NCI-H2196 (cell line): ENCODE results near the gene IL3RA.

Source experiments
- DNase-seq: peaks from one replicate; lab custom pipeline; 2025; ENCODE audit not compliant: unreplicated experiment; lab: John Stamatoyannopoulos, UW

Gene IL3RA

DNA sequence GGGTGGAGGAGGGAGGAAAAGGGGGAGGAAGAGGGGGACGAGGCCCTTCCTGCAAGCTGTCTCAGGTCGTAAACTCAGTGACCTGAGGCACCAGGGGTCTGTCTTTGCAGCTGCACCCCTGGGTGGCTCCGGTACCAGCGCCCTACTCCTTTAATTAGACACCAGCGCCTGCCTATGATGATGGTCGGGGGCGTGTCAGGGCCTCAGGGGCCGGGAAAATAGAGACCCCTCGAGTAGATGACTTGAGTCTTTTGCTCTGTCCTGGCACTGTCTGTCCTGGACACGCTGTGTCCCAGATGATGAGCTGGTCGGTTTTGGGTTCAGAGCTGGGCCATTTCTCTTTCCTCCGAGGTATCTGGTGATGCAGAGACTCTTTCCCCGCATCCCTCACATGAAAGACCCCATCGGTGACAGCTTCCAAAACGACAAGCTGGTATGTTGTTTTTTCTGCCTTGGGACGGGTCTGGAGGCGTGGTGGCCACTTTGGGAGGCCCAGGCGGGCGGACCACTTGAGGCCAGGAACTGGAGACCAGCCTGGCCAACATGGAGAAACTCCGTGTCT, 44.2 kb downstream of the IL3RA start:
- no peak for DNase-seq

DNA sequence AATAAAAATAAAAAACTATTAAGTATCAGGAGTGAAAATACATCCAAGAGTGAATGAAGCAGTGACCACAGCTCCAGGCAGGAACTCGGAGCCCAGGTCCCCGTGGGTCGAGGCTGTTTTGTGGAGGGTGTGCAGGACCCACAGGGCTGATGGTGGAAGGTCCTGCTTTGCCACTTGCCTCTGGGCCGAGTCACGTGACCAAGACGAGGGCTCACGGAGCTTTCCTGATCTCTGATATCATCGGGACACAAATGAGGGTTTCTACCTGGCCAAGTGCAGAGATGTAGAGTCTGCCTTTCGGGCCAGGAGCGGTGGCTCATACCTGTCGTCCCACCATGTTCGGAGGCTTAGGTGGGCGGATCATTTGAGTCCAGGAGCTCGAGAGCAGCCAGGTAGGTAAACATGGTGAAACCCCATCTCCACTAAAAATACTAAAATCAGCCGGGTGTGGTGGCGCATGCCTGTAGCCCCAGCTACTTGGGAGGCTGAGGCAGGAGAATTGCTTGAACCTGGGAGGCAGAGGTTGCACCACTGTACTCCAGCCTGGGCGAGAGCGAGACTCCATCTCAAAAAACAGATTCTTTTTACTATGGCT, 48.2 kb downstream of the IL3RA start:
- DNase-seq, result no peak

DNA sequence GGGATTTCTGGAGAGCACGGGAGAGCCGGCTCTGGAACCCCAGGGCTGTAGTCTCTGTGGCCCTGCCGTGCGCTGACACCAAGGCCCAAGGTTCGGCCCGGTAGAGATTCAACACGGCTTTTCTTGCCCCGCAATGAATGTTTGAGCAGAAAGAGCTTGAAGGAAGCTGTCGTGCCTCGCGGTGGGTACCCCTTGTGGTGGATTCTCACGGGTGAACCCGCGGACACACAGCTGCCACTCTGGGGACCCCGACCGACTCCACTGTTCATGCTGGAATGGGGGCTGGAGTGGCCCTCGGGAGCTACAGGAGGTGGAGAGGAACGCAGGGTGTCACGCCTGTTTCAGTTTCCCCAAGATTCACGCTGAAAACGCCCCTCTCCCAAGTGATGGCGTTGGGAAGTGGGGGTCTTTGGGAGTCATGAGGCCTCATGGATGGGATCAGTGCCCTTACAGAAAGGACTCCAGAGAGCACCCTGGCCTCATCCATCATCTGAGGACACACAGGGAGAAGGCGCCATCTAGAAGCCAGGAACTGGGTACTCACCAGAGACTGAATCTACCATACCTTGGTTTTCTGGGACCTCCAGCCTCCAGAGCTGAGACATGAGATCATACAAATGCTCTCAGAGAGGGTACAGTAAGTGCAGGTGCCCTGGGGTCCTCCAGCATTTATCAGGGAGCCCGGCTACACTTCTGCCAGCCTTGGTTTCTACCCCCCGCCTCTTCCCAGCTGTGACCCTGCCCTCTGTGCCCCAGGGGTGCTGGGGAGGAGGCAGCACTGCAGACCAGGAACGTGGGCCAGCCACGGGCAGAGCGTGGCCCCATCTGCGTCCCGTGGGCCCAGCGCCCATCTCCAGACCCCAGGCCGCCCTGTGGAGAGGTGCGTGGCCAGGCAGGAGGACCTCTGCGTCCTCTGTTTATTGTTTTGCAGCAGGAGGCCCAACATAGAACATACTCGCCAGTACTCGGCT, 49.0 kb downstream of the IL3RA start:
- no peak for DNase-seq

DNA sequence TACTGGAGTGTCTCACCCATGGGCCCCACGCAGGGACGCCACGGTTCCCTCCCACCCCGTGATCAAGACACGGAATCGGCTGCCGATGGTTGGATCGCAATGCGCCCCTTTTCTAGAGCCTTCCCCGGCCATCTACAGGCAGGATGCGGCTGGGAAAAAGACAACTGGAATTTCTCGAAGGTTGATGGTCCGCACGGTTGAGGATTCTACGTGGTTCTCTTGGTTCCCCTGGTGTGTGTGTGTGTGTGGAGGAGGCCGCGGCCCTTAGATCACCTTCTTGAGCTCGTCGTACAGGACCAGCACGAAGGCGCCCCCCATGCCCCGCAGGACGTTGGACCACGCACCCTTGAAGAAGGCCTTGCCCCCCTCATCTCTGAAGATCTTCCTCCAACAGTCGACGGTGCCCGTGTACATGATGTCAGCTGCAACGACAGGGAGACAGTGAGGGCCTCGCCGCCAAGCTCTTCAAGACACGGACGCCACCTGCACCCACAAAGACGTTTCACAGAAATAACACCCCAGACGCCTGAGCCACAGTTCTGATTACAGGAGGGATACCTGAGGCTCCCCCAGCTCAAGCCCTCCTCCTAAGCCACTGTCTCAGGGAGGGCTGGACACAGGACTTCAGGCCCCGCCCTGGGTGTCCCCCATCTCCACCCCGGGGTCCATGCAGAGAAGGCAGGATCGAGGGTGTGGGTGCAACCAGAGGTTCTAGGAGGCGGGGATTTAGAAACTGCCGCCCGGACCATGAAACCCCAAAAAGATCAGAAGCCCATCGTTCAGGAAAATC, 49.9 kb downstream of the IL3RA start:
- DNase-seq, result no peak

DNA sequence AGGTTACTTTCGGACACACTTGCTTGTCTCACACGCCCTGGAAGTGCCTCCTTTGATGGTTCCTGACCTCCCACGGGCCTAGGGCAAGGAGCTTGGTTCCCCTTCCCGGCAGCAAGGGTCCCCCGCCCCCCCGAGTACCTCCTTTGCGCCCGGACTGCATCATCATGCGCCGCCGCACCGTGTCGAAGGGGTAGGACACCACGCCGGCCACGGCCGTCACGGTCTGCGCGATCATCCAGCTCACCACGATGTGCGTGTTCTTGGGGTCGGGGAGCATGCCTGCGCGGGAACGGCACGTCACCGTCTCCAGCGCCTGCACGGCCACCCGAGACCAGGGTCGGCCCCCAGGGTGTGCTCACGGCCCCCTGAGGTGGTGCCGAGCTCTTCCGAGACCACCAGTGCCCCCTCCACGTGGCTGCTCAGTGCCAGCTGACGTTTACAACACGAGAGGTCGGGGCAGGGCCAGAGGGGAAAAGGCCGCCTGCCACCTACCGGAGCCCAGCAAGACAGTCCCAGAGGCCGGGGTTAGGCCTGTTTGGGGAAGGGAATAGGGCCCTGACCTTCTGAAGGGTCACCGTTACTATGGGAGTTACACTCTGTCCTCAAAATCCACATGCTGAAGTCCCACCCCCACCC, 50.7 kb downstream of the IL3RA start:
- DNase-seq, result no peak

DNA sequence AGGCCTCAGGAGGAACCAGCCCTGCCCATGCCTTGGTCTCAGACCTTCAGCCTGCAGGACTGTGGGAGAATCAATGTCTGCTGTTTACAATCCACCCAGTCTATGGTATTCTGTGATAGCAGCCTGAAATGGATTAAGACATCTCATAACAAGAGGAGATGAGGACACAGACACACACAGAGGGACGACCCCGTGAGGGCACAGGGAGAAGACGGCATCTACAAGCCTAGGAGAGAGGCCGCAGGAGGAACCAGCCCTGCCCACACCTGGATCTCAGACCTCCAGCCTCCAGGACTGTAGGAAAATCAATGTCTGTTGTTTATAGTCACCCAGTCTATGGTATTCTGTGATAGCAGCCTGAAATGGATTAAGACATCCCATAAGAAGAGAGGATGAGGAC, 52.1 kb downstream of the IL3RA start:
- DNase-seq, result no peak

DNA sequence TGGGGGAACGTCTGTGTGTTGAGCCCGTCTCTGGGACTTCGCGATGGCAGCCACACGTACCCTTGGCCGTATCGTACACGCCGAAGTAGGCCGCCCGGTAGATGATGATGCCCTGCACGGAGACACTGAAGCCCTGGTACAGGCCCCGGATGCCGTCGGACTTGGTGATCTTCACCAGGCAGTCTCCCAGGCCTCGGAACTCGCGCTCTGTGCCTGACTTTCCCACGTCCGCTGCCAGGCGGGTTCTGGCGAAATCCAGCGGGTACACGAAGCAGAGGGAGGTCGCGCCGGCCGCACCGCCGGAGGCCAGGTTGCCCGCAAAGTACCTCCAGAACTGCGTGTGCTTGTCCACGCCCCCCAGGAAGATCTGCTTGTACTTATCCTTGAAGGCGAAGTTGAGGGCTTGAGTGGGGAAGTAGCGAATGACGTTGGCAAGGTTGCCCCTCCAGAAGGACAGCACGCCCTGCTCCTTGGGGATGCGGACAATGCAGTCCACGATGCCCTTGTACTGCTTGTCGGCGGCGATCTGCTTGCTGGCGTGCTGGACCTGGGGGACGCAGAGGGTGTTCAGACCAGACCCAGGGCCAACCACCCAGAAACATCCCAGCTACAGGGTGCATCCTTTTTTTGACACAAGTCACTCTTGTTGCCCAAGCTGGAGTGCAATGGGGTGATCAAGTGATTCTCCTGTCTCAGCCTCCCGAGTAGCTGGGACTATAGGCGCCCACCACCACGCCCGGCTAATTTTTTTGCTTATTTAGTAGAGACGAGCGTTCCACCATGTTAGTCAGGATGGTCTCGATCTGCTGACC, 52.8 kb downstream of the IL3RA start:
- DNase-seq, result no peak

DNA sequence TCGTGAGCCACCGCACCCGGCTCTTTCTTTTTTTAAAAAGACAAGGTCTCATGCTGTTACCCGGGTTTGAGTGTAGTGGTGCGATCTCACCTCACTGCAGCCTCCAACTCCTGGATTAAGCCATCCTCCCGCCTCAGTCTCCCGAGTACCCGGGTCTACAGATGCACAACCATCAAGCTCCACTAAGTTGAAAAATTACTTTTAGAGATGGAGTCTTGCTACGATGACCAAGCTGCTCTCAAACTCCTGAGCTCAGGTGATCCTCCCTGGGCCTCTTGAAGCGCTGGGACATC, 53.4 kb downstream of the IL3RA start:
- DNase-seq, result no peak

DNA sequence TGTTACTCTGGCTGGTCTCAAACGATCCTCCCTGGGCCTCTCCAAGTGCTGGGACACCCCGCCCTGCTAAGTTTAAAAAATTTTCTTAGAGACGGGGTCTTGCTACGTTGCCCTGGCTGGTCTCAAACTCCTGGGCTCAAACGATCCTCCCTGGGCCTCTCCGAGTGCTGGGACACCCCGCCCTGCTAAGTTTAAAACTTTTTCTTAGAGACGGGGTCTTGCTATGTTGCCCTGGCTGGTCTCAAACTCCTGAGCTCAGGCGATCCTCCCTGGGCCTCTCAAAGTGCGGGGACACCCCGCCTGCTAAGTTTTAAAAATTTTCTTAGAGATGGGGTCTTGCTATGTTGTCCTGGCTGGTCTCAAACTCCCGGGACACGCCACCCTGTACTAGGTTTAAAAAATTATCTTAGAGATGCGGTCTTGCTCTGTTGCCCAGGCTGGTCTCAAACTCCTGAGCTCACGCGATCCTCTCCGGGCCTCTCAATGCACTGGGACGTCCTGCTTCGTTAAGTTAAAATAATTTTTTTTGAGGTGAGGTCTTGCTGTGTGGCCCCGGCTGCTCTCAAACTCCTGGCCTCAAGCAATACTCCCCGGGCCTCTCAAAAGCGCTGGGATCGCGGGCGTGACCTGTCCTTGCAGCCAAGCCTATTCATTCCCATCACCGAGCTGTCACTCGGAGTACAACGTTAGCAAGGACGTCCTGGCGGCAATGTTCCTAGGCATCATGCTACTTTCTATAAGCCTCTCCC, 54.2 kb downstream of the IL3RA start:
- no peak for DNase-seq

DNA sequence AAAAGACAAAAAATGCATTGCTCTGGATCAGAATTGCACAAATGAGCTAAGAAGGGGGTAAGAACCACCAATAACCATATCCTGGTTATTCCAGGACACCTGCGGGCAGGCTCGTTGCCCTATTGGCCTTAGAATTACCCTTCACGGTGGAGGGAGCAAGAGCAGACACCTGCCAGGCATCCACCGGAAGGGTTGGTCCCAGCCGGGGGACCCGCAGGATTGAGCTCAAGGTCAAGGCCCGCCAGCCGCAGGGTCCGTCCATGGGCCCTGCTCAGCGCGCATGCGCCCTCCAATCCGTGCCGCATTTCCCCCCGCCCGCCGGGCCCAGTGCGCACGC, 54.8 kb downstream of the IL3RA start:
- no peak for DNase-seq

DNA sequence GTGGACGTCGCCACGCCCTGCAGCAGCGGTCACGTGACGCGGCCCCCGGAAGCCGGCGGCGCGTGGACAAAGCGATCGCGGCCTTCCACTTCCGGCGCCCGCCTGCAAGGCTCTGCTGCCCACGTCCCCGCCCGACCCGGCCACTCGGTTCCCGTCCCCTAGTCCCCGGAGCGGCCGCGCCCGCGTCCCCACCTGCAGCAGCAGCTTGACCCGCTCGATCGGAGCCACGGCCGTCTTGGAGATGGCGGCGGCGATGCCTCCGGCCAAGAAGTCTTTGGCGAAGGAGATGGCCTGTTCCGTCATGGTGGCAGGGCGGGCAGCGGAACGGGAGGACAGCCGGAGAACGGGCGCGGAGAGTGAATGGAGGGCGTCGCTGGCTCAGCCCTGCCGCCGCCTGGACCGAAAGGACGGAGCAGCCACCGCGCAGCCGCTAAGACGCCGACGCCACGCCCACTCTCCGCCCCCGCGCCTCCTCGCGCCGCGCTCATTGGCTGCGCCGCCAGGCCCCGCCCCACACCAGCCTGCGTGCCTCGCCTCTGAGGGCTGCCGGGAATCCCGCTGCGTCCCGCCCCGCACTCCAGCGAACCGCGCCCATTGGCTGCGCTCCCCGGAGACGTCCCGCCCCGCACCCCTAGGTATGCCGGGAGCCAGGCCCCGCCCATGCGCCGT, 55.3 kb downstream of the IL3RA start, which contains the start of gene SLC25A6:
SLC25A6 (minus strand) TSS at position 407 of the 669 bp plus-strand sequence; CDS start at position 303, 104 bp downstream.
- DNase-seq, result no peak

DNA sequence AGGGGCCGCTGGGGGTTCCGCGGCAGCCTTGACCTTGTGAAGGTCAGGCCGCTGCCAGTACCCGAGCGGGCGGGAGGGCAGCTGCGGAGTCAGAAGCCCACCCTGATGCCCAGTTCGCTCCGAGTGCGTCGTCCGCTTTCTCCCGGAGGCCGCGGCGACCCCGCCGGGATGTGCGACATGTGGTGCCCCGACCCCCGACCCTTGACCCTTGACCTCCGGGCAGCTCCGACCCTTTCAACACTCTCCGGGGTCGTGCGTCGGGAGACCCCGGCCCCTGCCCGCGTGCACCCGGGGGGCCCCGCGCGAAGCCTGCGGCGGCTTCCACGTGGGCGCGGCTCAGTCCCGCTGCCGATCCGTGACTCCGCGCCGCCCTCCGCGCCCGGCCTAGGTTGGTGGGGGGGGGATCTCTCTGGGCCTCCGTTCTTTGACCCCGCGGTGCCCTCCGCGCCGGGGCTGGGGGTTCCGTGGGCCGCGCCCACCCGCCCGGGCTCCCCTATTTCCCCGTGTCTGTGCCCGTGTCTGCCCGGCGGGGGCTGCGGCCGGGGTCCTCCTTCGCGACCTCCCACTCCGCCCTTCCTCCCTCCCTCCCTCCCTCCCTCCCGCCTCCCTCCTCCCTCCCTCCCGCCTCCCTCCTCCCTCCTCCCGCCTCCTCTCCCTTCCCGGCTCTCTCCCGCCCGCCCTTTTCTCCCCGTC, 55.9 kb downstream of the IL3RA start:
- no peak for DNase-seq

DNA sequence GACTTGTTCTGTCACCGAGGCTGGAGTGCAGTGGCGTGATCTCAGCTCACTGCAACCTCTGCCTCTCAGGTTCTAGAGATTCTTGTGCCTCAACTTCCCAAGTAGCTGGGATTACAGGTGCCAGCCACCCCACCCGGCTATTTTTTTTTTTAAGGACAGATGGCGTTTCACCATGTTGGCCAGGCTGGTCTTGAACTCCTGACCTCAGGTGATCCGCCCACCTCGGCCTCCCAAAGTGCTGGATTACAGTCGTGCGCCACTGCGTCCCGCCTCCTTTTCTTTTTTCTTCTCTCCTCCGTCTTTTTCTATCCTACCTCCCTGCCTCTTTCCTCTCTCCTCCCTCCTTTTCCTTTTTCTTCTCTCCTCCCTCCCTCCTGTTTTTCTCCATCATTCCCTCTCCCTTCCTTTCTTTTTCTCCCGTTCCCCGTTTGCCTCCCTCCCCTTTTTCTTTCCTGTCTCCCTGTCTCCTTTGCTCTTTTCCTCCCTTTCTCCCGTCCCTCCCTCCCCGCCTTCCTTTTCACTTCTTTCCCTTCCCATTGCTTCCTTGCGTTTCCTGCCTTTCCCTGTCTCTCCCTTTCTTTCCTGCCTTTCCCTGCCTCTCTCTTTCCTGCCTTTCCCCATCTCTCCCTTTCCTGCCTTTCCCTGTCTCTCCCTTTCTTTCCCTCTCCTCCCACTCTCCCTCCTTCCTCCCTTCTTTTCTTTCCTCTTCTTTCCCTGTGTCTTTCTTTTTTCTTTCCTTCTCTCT, 57.5 kb downstream of the IL3RA start:
- no peak for DNase-seq

DNA sequence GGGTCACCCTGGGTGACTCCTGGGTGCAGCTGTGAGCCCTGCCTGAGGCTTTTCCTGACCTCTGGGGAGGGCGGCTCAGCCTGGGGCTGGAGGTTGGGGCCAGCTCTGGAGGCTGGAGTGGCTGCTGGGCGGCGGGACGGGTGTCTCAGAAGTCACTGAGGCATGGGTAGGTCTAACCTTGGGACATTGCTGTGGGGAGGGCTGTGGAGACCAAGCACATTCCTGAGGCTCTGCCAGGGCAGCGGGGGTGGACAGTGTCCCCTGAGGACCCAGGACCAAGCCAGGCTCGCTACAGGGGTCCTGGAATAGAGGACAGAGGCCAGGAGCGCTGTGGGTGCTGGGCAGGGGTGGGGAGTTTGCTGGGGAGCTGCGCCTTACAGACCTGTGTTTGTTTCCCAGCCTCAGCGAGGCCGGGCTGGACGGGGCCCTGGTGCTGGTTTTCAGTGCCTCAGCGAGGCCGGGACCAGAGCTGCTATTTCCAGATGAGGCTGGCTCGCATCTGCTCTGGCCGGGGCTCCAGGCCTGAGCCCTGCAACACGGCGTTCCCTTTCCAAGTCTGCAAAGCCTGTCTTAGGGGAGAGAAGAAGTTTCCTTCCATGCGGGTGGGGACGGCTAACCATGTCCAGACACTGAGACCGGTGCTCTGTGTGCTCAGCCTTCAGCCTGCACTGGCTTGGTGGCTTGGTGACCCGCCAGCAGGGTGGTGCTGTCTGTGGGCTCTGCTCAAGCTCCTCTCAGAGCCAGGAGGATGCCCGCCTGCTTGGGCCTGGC, 58.3 kb downstream of the IL3RA start:
- no peak for DNase-seq

DNA sequence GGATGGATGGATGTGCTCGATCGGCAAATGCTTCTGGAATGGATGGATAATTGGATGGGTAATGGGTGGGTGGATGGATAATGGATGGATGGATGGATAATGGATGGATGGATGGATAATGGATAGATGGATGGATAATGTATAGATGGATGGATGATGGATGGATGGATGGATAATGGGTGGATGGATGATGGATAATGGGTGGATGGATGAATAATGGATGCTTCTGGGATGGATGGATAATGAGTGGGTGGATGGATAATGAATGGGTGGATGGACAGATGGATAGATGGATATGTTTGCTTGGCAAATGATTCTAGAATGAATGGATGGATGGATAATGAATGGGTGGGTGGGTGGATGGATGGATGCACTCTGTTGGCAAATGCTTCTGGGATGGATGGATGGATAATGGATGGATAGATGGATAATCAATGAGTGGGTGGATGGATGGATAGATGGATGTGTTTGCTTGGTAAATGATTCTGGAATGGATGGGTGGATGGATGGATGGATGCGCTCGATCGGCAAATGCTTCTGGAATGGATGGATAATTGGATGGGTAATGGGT, 59.1 kb downstream of the IL3RA start:
- DNase-seq, result no peak

DNA sequence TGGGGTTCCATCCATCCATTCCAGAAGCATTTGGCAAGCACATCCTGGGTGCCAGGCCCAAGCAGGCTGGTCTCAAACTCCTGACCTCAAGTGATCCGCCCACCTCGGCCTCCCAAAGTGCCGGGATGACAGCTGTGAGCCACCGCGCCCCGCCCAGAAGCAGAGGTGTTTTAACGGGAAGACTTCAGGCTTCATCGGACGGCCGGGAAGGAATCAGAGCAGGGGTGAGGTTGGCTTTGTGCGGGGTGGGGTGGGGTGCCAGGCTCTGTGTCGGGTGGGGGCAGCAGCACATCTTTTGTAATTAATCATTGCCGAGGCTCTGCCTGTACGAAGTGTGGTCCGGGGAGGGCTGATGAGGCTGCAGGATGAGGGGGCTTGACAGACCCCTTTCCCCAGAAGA, 60.4 kb downstream of the IL3RA start:
- DNase-seq, result no peak
